K562 (cell line): Measurements from ENCODE around the gene MYO1D. TPM values are rescaled to one million over a fixed set of nuclear protein-coding genes. Genes with fewer than 3 reads are reported as not detected.

Experiments
- ATF3 ChIP-seq, 2 experiments: fragments of 450-650 bp in 1 of 2; sonication (generic) in 1 of 2; formaldehyde crosslinking in 1 of 2; IDR thresholded peaks in 1 of 2; conservative IDR thresholded peaks in 1 of 2; 2 replicates each; pipeline versions ENCODE4 v1.6.1 to v1.8.1; 2016 to 2023; ENCODE audit warnings: mild to moderate bottlenecking in 2 of 2, moderate library complexity in 2 of 2, inconsistent platforms in 1 of 2, missing genetic modification reagents in 1 of 2
- BACH1 ChIP-seq: fragments of 200-800 bp; sonication (Bioruptor generic); IDR thresholded peaks from 2 replicates; pipeline ENCODE4 v1.6.1; 2016; ENCODE audit warnings: missing genetic modification characterization, missing compliant biosample characterization
- DPF2 ChIP-seq: fragments of 450-650 bp; IDR thresholded peaks from 2 replicates; pipeline ENCODE4 v1.6.1; 2016
- LARP7 ChIP-seq: fragments of 450-650 bp; IDR thresholded peaks from 2 replicates; pipeline ENCODE4 v1.6.1; 2016
- MAFK ChIP-seq: IDR thresholded peaks from 2 replicates; pipeline ENCODE4 v1.6.1; 2011; ENCODE audit warnings: low read length, improper control_type of control experiment
- MYBL2 ChIP-seq, 2 experiments: fragments of 450-650 bp in 1 of 2; sonication (generic) in 1 of 2; formaldehyde crosslinking in 1 of 2; IDR thresholded peaks; 2 replicates each; pipeline versions ENCODE4 v1.6.1 to v1.8.1; 2017 to 2022; ENCODE audit warnings: borderline replicate concordance in 1 of 2, inconsistent platforms in 1 of 2, low read depth in 1 of 2, mild to moderate bottlenecking in 1 of 2, missing genetic modification reagents in 1 of 2, moderate library complexity in 1 of 2
- SIN3A ChIP-seq, 2 experiments: fragments of 150-350 bp in 1 of 2; IDR thresholded peaks; 2 replicates each; pipeline ENCODE4 v1.6.1; 2011 to 2016; ENCODE audit warnings: borderline replicate concordance in 2 of 2, low read depth in 2 of 2, low read length in 2 of 2, mild to moderate bottlenecking in 2 of 2, moderate library complexity in 2 of 2; ENCODE audit not compliant: control insufficient read depth in 1 of 2
- SMARCA4 ChIP-seq: fragments of 450-650 bp; IDR thresholded peaks from 2 replicates; pipeline ENCODE4 v1.6.1; 2016
- SMARCA5 ChIP-seq: fragments of 450-650 bp; IDR thresholded peaks from 2 replicates; pipeline ENCODE4 v1.6.1; 2016
- SMARCB1 ChIP-seq: IDR thresholded peaks from 2 replicates; pipeline ENCODE4 v1.6.1; 2011; ENCODE audit warnings: improper control_type of control experiment, low read depth; ENCODE audit not compliant: insufficient read length
- SRSF9 ChIP-seq: fragments of 200-400 bp; formaldehyde crosslinking; IDR thresholded peaks from 2 replicates; pipeline ENCODE4 v1.6.1; 2017; ENCODE audit warnings: low read depth, low read length, borderline replicate concordance
- TARDBP ChIP-seq: fragments of 450-650 bp; IDR thresholded peaks from 2 replicates; pipeline ENCODE4 v1.6.1; 2016
- ZBTB26 ChIP-seq: fragments of 450-650 bp; formaldehyde crosslinking; IDR thresholded peaks from 2 replicates; pipeline ENCODE4 v1.4.0; 2022; ENCODE audit warnings: missing genetic modification characterization
- ZEB2 ChIP-seq: fragments of 450-650 bp; IDR thresholded peaks from 2 replicates; pipeline ENCODE4 v1.6.1; 2016
- ZNF239 ChIP-seq: fragments of 250-450 bp; sonication (Bioruptor Pico); IDR thresholded peaks from 2 replicates; pipeline ENCODE4 v1.4.0; 2020; ENCODE audit warnings: mild to moderate bottlenecking
- ZNF280A ChIP-seq: fragments of 450-650 bp; IDR thresholded peaks from 2 replicates; pipeline ENCODE4 v1.6.1; 2018; ENCODE audit warnings: mild to moderate bottlenecking, low read depth; ENCODE audit not compliant: partially characterized antibody
- polyA plus RNA-seq, 8 experiments: library from polyadenylated mRNA; depleted of rRNA in 4 of 8; stranded (reverse) in 5 of 8; unstranded in 3 of 8; fragments of >200 nt; fragmentation: Nextera tagmentation in 2 of 8; fragmentation: Illumina TruSeq in 1 of 8; extraction: Ambion mirVana in 2 of 8; extraction: Trizol in 1 of 8; gene quantifications; 2 replicates each; pipeline versions ENCODE4 v1.2.1 to v1.2.3, GENCODE V29; 2011 to 2014; ENCODE audit warnings: inconsistent platforms in 1 of 8, missing spikeins in 1 of 8
- total RNA-seq, 7 experiments: library from RNA; depleted of rRNA in 6 of 7; stranded (reverse); fragments of >200 nt in 6 of 7; fragmentation: Illumina TruSeq in 2 of 7; extraction: Trizol in 2 of 7; gene quantifications; 2 replicates each; pipeline versions ENCODE4 v1.2.1 to v1.2.3, GENCODE V29; 2011 to 2021; ENCODE audit warnings: low replicate concordance in 1 of 7
- TF ChIP-seq, protein P1 (sequence below): fragments of 450-650 bp; IDR thresholded peaks from 2 replicates; pipeline ENCODE4 v1.6.1; 2016; ENCODE audit warnings: mild to moderate bottlenecking
- TF ChIP-seq, protein P2 (sequence below): fragments of 250-450 bp; sonication (Bioruptor Pico); IDR thresholded peaks from 2 replicates; pipeline ENCODE4 v1.8.0; 2022; ENCODE audit warnings: moderate library complexity, mild to moderate bottlenecking, inconsistent platforms
- TF ChIP-seq, protein P3 (sequence below): fragments of 250-450 bp; sonication (Bioruptor Pico); IDR thresholded peaks from 2 replicates; pipeline ENCODE4 v1.8.0; 2022; ENCODE audit warnings: moderate library complexity, mild to moderate bottlenecking, inconsistent platforms

MYO1D gene
- total and polyA plus RNA-seq, 9 of the 15 experiments (the other 6 are each of a cell fraction or from before 2014, with no cell fraction given), result 2.1 to 71.2 (median 45.4) TPM

DNA sequence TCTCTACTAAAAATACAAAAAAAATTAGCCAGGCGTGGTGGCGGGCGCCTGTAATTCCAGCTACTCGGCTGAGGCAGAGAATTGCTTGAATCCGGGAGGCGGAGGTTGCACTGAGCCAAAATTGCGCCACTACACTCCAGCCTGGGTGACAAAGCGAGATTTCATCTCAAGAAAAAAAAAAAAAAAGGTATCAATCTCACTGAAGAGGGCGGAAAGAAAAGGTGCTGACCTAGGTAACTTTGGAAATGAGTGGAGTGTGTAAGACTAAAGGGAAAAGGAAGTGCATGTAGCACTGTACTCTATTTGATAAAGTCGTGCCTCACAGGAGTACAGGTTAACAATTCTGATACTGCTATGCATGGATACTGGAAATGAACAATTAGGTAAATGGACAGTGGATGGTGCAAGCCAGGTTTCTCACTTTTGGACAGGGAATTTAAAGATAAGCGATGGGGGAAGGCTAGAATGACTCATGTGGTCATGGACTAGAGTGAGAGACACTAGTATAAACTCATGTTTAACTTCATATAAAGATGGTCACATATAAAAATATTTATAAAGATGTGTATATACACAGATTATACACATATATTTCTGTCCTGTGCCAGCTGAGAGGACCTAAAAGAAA is 247.2 kb downstream of the MYO1D start (continued):
- TF ChIP-seq, protein P1, sequence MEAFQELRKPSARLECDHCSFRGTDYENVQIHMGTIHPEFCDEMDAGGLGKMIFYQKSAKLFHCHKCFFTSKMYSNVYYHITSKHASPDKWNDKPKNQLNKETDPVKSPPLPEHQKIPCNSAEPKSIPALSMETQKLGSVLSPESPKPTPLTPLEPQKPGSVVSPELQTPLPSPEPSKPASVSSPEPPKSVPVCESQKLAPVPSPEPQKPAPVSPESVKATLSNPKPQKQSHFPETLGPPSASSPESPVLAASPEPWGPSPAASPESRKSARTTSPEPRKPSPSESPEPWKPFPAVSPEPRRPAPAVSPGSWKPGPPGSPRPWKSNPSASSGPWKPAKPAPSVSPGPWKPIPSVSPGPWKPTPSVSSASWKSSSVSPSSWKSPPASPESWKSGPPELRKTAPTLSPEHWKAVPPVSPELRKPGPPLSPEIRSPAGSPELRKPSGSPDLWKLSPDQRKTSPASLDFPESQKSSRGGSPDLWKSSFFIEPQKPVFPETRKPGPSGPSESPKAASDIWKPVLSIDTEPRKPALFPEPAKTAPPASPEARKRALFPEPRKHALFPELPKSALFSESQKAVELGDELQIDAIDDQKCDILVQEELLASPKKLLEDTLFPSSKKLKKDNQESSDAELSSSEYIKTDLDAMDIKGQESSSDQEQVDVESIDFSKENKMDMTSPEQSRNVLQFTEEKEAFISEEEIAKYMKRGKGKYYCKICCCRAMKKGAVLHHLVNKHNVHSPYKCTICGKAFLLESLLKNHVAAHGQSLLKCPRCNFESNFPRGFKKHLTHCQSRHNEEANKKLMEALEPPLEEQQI, result no peak
- no peak for TF ChIP-seq SMARCB1
- TF ChIP-seq LARP7, result no peak
- TF ChIP-seq ZNF239 (CRISPR knock-in tag), result no peak
- TF ChIP-seq BACH1 (tag), result no peak
- no peak for TF ChIP-seq TARDBP
- TF ChIP-seq ZNF280A, result no peak
- peak; percentile 66; the same call in 1 of the 2 replicates for TF ChIP-seq ZEB2
- TF ChIP-seq, protein P2, sequence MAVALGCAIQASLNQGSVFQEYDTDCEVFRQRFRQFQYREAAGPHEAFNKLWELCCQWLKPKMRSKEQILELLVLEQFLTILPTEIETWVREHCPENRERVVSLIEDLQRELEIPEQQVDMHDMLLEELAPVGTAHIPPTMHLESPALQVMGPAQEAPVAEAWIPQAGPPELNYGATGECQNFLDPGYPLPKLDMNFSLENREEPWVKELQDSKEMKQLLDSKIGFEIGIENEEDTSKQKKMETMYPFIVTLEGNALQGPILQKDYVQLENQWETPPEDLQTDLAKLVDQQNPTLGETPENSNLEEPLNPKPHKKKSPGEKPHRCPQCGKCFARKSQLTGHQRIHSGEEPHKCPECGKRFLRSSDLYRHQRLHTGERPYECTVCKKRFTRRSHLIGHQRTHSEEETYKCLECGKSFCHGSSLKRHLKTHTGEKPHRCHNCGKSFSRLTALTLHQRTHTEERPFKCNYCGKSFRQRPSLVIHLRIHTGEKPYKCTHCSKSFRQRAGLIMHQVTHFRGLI (CRISPR knock-in tag), result no peak
- 0 out of 2 replicates have a peak, but pooled peaks have one; percentile 22 for TF ChIP-seq MAFK
- no peak for TF ChIP-seq SMARCA5
- TF ChIP-seq SRSF9, result no peak
- TF ChIP-seq DPF2, result peak; percentile 62
- TF ChIP-seq ZBTB26 (CRISPR knock-in tag), result no peak
- TF ChIP-seq MYBL2 (IDR thresholded peaks at IDR 0.05; ENCODE audit: low read depth), result no peak
- no peak for TF ChIP-seq MYBL2 (CRISPR knock-in tag; IDR thresholded peaks at IDR 0.05; ENCODE audit: borderline replicate concordance)
- TF ChIP-seq ATF3 (IDR thresholded peaks at IDR 0.05), result peak; percentile 45; the same call in 1 of the 2 replicates
- no peak for TF ChIP-seq ATF3 (CRISPR knock-in tag; conservative IDR thresholded peaks at IDR 0.05)
- no peak for TF ChIP-seq SIN3A (IDR thresholded peaks at IDR 0.05; ENCODE audit: borderline replicate concordance in 2 of 2, control insufficient read depth in 1 of 2, low read depth in 2 of 2, low read length in 2 of 2)
- TF ChIP-seq, protein P3, sequence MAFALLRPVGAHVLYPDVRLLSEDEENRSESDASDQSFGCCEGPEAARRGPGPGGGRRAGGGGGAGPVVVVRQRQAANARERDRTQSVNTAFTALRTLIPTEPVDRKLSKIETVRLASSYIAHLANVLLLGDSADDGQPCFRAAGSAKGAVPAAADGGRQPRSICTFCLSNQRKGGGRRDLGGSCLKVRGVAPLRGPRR, result no peak
- TF ChIP-seq SMARCA4, result peak; percentile 58; the same call in 1 of the 2 replicates
